AG10803 (cell line): ENCODE data around the gene BBS10.
"Not testable (repeated sequence)": the region's sequence is repeated elsewhere in the genome, so short reads cannot be mapped to it uniquely, and the experiment has no call there.

ENCODE experiments used
- DNase-seq: peaks from one replicate; pipeline ENCODE4 v3.0.0; 2010; ENCODE audit warnings: low read depth
- H3K4me3 ChIP-seq: 2 replicates; pipeline ENCODE4 v1.5.1; 2011; ENCODE audit warnings: mild to moderate bottlenecking, low read length, control low read depth
- CTCF ChIP-seq: conservative IDR thresholded peaks from 2 replicates; pipeline ENCODE4 v1.5.1; 2011; ENCODE audit warnings: mild to moderate bottlenecking, low read length, control low read depth, inconsistent platforms

Gene BBS10

DNA sequence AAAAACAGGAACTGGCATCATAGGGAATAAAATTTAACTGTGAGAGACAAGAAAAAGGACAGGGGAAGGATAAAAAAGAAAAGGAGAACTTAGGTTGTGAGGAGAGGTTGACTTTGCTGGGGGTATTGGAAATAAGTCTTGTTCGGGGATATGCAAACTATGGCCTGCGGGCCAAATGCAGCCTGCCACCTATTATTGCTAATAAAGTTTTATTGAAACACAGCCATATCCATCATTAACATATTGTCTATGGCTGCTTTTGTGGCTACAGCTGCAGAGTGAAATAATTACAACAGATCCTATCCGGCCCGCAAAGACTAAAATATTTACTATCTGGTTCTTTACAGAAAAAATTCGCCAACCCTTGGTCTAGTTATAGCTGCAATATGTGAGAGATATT, 18.6 kb downstream of the BBS10 start:
- no peak overlapping the region for H3K4me3 ChIP-seq
- DNase-seq, result no peak
- TF ChIP-seq CTCF, result no peak

DNA sequence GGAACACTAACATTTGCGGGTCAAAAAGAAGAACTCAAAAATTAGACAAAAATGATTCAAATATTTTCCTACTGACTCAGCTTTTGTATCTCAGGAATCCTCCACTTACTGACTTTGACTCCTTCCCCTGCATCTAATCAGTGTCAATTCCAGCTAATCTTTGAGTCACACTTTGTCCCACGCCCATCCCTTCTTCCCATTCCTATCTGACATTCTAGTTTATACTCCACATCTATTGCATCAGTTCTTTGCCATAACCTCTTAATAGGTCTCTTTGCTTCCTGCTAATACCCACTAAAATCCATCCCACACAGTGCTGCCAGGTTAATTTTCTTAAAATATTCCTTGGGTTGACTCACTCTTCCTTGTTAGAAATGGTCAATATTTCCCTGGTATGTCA, 19.1 kb downstream of the BBS10 start:
- TF ChIP-seq CTCF, result no peak
- DNase-seq, result peak; percentile 92
- H3K4me3 ChIP-seq, result no peak overlapping the region

- not testable (repeated sequence) for DNase-seq, H3K4me3 ChIP-seq
These were observed 28.5 kb downstream of the BBS10 start for GRCh38 chr12:76319595-76320319.

GRCh38 chr12:76318773-76319594, 29.2 kb downstream of the BBS10 start:
- no peak overlapping the region for H3K4me3 ChIP-seq
- DNase-seq, result no peak
- TF ChIP-seq CTCF, result no peak

GRCh38 chr12:76317976-76318375, 30.2 kb downstream of the BBS10 start:
- no peak for TF ChIP-seq CTCF
- no peak for DNase-seq
- H3K4me3 ChIP-seq, result no peak overlapping the region

DNA sequence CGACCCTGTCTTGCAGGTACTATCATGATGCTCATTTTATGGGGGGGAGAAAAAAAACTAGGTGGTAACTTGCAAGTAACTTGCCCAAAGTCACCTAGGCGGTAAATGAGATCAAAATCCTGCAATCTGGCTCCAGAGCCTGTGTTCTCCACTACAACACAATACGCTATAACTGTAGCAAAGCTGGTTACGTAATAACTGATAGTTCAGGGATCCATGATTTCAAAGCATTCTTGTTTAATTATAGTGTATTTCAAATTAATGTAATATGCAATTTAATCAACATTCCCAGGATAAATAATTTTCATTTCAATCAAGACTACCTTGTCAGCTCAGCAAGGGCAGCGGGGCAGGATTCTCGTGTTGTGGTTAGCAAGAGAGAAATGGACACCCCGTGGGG, 31.7 kb downstream of the BBS10 start:
- no peak overlapping the region for H3K4me3 ChIP-seq
- no peak for DNase-seq
- TF ChIP-seq CTCF, result no peak

DNA sequence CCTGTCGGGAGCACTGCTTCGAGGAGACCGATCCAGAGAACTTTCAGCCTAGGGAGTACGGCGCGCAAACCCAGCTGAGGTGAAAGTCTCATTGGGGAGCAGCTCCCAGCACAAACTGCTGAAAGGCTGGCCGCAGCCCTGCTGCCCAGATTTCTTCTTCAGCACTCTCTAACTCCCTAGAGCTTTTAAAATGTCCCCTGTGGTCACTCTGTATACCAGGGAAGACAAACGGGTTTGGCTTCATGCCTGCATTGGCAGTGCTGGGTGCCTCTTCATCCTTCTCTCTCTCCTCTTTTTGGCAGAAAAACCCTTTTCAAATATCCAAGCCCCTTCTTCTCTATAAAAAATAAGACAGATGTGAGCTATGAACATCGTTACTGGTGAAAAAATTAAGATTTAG, 34.9 kb downstream of the BBS10 start:
- TF ChIP-seq CTCF, result no peak
- H3K4me3 ChIP-seq, result no peak overlapping the region

More for the DNA sequence above, 34.9 kb downstream of the BBS10 start:
- DNase-seq, result no peak
